Measurements from ENCODE around the gene VMP1.

DNA sequence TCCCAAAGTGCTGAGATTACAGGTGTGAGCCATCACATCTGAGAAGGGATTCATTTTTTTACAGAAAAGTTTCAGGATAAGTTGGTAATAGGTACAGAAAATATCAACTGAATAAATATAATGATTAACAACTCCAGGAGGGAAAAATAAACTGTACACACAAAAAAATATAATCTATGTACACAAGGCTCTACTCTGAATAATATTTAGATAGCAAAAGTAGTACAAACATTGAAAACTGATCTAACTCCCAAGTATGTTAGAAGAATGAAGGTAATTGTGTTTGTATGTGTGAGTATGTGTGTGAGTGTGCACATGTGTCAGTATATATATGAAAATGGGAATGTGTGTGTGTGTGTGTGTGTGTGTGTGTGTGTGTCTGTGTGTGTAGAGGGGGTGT is 164.9 kb downstream of the VMP1 start:
- TF ChIP-seq, protein P1, sequence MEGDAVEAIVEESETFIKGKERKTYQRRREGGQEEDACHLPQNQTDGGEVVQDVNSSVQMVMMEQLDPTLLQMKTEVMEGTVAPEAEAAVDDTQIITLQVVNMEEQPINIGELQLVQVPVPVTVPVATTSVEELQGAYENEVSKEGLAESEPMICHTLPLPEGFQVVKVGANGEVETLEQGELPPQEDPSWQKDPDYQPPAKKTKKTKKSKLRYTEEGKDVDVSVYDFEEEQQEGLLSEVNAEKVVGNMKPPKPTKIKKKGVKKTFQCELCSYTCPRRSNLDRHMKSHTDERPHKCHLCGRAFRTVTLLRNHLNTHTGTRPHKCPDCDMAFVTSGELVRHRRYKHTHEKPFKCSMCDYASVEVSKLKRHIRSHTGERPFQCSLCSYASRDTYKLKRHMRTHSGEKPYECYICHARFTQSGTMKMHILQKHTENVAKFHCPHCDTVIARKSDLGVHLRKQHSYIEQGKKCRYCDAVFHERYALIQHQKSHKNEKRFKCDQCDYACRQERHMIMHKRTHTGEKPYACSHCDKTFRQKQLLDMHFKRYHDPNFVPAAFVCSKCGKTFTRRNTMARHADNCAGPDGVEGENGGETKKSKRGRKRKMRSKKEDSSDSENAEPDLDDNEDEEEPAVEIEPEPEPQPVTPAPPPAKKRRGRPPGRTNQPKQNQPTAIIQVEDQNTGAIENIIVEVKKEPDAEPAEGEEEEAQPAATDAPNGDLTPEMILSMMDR (IDR thresholded peaks at IDR 0.05; ENCODE audit: low read depth, low read length), result no peak
- TF ChIP-seq POLR2A (IDR thresholded peaks at IDR 0.05; ENCODE audit: extremely low read depth, insufficient read length), result no peak
- TF ChIP-seq, protein P2, sequence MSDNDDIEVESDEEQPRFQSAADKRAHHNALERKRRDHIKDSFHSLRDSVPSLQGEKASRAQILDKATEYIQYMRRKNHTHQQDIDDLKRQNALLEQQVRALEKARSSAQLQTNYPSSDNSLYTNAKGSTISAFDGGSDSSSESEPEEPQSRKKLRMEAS (IDR thresholded peaks at IDR 0.05; ENCODE audit: low read depth, low read length), result no peak

All from NB4 (cell line).